IPS-20b (cell line): Measurements from ENCODE around the gene CCN6.
"Not testable (repeated sequence)": the region's sequence is repeated elsewhere in the genome, so short reads cannot be mapped to it uniquely, and the experiment has no call there.

Experiments
- H3K27ac ChIP-seq: one replicate; pipeline ENCODE4 v1.5.1; 2013; ENCODE audit warnings: low read length
- H3K27me3 ChIP-seq: 2 replicates; pipeline ENCODE4 v1.6.1; 2013; ENCODE audit warnings: mild to moderate bottlenecking, low read length, inconsistent platforms; ENCODE audit not compliant: insufficient read depth
- H3K36me3 ChIP-seq: 2 replicates; pipeline ENCODE4 v1.6.1; 2013; ENCODE audit warnings: low read depth, mild to moderate bottlenecking, inconsistent platforms, low read length, moderate library complexity; ENCODE audit not compliant: insufficient read depth
- H3K4me1 ChIP-seq: 2 replicates; pipeline ENCODE4 v1.6.1; 2013; ENCODE audit warnings: mild to moderate bottlenecking, control low read depth, inconsistent platforms, low read length, moderate library complexity; ENCODE audit not compliant: insufficient read depth
- H3K4me3 ChIP-seq: 2 replicates; pipeline ENCODE4 v1.5.1; 2013; ENCODE audit warnings: mild to moderate bottlenecking, low read length, inconsistent platforms
- H3K9ac ChIP-seq: 2 replicates; pipeline ENCODE4 v1.6.1; 2013; ENCODE audit warnings: low read depth, mild to moderate bottlenecking, inconsistent platforms, low read length, moderate library complexity
- H3K9me3 ChIP-seq: 2 replicates; pipeline ENCODE4 v1.6.1; 2013; ENCODE audit warnings: mild to moderate bottlenecking, low read depth, low read length, inconsistent platforms; ENCODE audit not compliant: insufficient read depth

CCN6 gene

GRCh38 chr6:112041535-112041934, 12.4 kb upstream of the CCN6 start:
- no peaks in the 10 kb centered on the region for H3K36me3 ChIP-seq
- H3K4me1 ChIP-seq = peaks cover 4% of the 10 kb centered on the region; the same call in 1 of the 2 replicates
- peaks cover under 1% of the 10 kb centered on the region; the same call in 1 of the 2 replicates for H3K9me3 ChIP-seq
- no peak overlapping the region for H3K27ac ChIP-seq
- H3K9ac ChIP-seq = no peak overlapping the region
- no peaks in the 10 kb centered on the region for H3K27me3 ChIP-seq
- H3K4me3 ChIP-seq = no peak overlapping the region

GRCh38 chr6:112043032-112044007, 10.6 kb upstream of the CCN6 start:
- H3K27me3 ChIP-seq = no peaks in the 10 kb centered on the region
- peaks cover 4% of the 10 kb centered on the region; the same call in 1 of the 2 replicates for H3K4me1 ChIP-seq
- H3K9ac ChIP-seq = peak overlapping the region; percentile 90
- H3K4me3 ChIP-seq = peak overlapping the region; percentile 97
- H3K36me3 ChIP-seq = no peaks in the 10 kb centered on the region
- peaks cover 5% of the 10 kb centered on the region; the same call in 1 of the 2 replicates for H3K9me3 ChIP-seq
- H3K27ac ChIP-seq = peak overlapping the region; percentile 66

GRCh38 chr6:112044196-112044595, 9.7 kb upstream of the CCN6 start:
- H3K9me3 ChIP-seq = peaks cover 5% of the 10 kb centered on the region; the same call in 1 of the 2 replicates
- H3K27me3 ChIP-seq = no peaks in the 10 kb centered on the region
- H3K27ac ChIP-seq = no peak overlapping the region
- H3K4me3 ChIP-seq = no peak overlapping the region
- H3K4me1 ChIP-seq = peaks cover 4% of the 10 kb centered on the region; the same call in 1 of the 2 replicates
- H3K9ac ChIP-seq = no peak overlapping the region
- H3K36me3 ChIP-seq = no peaks in the 10 kb centered on the region

GRCh38 chr6:112044856-112045255, 9.0 kb upstream of the CCN6 start:
- peaks cover 5% of the 10 kb centered on the region; the same call in 1 of the 2 replicates for H3K9me3 ChIP-seq
- H3K4me3 ChIP-seq = no peak overlapping the region
- no peaks in the 10 kb centered on the region for H3K36me3 ChIP-seq
- H3K27me3 ChIP-seq = no peaks in the 10 kb centered on the region
- no peak overlapping the region for H3K27ac ChIP-seq
- peaks cover 4% of the 10 kb centered on the region; the same call in 1 of the 2 replicates for H3K4me1 ChIP-seq
- no peak overlapping the region for H3K9ac ChIP-seq

- H3K27ac ChIP-seq, H3K4me3 ChIP-seq: not testable (repeated sequence)
Observed at GRCh38 chr6:112047523-112047922, 6.4 kb upstream of the CCN6 start.

GRCh38 chr6:112049026-112049799, 4.7 kb upstream of the CCN6 start:
- H3K4me3 ChIP-seq = no peak overlapping the region
- no peaks in the 10 kb centered on the region for H3K4me1 ChIP-seq
- H3K9ac ChIP-seq = no peak overlapping the region
- peaks cover 5% of the 10 kb centered on the region; the same call in 1 of the 2 replicates for H3K9me3 ChIP-seq
- no peaks in the 10 kb centered on the region for H3K36me3 ChIP-seq
- no peaks in the 10 kb centered on the region for H3K27me3 ChIP-seq
- no peak overlapping the region for H3K27ac ChIP-seq

More at GRCh38 chr6:112047523-112047922, 6.4 kb upstream of the CCN6 start:
- H3K4me1 ChIP-seq, H3K9me3 ChIP-seq, H3K36me3 ChIP-seq, H3K27me3 ChIP-seq, H3K9ac ChIP-seq: not testable (repeated sequence)

- no peaks in the 10 kb centered on the region for H3K27me3 ChIP-seq
- H3K27ac ChIP-seq = no peak overlapping the region
- no peak overlapping the region for H3K9ac ChIP-seq
- no peaks in the 10 kb centered on the region for H3K36me3 ChIP-seq
- no peaks in the 10 kb centered on the region for H3K4me1 ChIP-seq
- no peak overlapping the region for H3K4me3 ChIP-seq
- peaks cover 5% of the 10 kb centered on the region; the same call in 1 of the 2 replicates for H3K9me3 ChIP-seq
Observed at GRCh38 chr6:112049996-112050395, 3.9 kb upstream of the CCN6 start.

- Histone ChIP-seq H3K27me3 (no peaks in the 10 kb centered on the region), H3K9ac (no peak overlapping the region), H3K4me1 (no peaks in the 10 kb centered on the region), H3K36me3 (no peaks in the 10 kb centered on the region), H3K27ac (no peak overlapping the region), H3K9me3 (peaks cover 5% of the 10 kb centered on the region; the same call in 1 of the 2 replicates), H3K4me3 (no peak overlapping the region)
Observed at GRCh38 chr6:112050429-112050828, 3.5 kb upstream of the CCN6 start.

GRCh38 chr6:112051251-112051740, 2.6 kb upstream of the CCN6 start:
- not testable (repeated sequence) for H3K4me3 ChIP-seq, H3K36me3 ChIP-seq, H3K4me1 ChIP-seq

GRCh38 chr6:112054555-112055190, 769 bp downstream of the CCN6 start:
- H3K4me1 ChIP-seq = no peaks in the 10 kb centered on the region
- no peak overlapping the region for H3K27ac ChIP-seq
- no peak overlapping the region for H3K9ac ChIP-seq
- H3K27me3 ChIP-seq = no peaks in the 10 kb centered on the region
- H3K9me3 ChIP-seq = no peaks in the 10 kb centered on the region
- H3K36me3 ChIP-seq = no peaks in the 10 kb centered on the region
- H3K4me3 ChIP-seq = no peak overlapping the region

More at GRCh38 chr6:112051251-112051740, 2.6 kb upstream of the CCN6 start:
- H3K9ac ChIP-seq, H3K27ac ChIP-seq, H3K9me3 ChIP-seq, H3K27me3 ChIP-seq: not testable (repeated sequence)
